ENCODE data around the gene SF3B1. TPM values are rescaled to one million over a fixed set of nuclear protein-coding genes. Genes with fewer than 3 reads are reported as not detected.
"Not testable (repeated sequence)": the region's sequence is repeated elsewhere in the genome, so short reads cannot be mapped to it uniquely, and the experiment has no call there.

Gene SF3B1, protein sequence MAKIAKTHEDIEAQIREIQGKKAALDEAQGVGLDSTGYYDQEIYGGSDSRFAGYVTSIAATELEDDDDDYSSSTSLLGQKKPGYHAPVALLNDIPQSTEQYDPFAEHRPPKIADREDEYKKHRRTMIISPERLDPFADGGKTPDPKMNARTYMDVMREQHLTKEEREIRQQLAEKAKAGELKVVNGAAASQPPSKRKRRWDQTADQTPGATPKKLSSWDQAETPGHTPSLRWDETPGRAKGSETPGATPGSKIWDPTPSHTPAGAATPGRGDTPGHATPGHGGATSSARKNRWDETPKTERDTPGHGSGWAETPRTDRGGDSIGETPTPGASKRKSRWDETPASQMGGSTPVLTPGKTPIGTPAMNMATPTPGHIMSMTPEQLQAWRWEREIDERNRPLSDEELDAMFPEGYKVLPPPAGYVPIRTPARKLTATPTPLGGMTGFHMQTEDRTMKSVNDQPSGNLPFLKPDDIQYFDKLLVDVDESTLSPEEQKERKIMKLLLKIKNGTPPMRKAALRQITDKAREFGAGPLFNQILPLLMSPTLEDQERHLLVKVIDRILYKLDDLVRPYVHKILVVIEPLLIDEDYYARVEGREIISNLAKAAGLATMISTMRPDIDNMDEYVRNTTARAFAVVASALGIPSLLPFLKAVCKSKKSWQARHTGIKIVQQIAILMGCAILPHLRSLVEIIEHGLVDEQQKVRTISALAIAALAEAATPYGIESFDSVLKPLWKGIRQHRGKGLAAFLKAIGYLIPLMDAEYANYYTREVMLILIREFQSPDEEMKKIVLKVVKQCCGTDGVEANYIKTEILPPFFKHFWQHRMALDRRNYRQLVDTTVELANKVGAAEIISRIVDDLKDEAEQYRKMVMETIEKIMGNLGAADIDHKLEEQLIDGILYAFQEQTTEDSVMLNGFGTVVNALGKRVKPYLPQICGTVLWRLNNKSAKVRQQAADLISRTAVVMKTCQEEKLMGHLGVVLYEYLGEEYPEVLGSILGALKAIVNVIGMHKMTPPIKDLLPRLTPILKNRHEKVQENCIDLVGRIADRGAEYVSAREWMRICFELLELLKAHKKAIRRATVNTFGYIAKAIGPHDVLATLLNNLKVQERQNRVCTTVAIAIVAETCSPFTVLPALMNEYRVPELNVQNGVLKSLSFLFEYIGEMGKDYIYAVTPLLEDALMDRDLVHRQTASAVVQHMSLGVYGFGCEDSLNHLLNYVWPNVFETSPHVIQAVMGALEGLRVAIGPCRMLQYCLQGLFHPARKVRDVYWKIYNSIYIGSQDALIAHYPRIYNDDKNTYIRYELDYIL
- 100 to 1,000 TPM; 262 to 277 TPM for total RNA-seq

DNA sequence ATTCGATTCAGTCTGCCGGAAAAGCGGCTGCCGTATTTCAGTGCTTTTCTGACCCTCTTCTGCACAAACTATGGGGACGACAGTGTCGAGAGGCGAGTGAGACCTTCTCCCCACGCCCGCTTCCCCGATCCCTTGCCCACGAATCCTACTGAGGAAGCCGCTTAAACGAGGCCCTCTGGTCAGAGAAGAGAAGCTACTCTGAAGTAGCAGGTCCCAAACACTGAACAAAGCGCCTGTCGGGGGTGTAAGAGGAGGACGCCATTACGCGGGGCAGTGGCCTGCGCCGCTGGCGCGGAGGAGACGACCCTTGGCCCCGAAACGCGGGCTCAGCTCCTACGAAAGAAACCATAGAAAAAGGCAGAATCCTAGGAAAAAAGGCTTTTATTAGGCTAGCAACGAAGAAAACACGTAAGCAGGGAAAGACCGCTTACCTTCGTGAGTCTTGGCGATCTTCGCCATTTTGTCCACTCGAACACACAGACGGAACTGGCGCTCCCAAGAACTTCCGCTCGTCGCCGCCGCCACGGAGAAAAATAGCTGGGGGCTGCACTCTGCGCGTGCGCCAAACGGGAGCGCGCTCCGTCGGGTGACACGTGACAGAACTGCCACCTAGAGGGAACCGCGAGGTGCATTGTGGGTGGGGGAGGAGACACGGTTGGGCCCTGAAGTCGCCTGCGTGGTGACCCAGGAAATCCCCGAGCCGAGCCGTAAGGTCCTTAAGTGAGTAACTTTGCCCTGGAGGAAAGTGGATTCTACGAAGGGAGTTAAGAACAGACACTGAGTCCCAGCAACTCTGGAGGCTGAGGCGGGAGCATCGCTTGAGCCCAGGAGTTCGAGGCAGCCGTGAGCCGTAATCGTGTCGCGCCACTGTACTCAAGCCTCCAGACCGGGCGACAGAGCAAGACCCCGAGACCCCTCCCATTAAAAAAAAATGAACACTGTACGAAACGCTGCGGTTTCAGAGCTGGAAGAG lies at the start of gene SF3B1:
Gene SF3B1, minus strand, starts transcription at position 488 of the 973 bp plus-strand sequence. Its CDS starts 29 bp downstream, at position 459.
- H3K4me1 Mint-ChIP-seq = peaks cover 44% of the 10 kb centered on the region
- intact Hi-C loops (cut with DNase I, micrococcal nuclease) = loop anchor here (1.0 to 10.0 kb wide), 11 partner anchors 18 to 1270 kb away; partner anchors contain the start of genes COQ10B (in 2 of the 2), HSPE1 (in 2 of the 2), MARS2 (in 2 of the 2) and MOB4 (in 2 of the 2)
- H3K36me3 Mint-ChIP-seq (ENCODE audit: low read depth) = peaks cover 25% of the 10 kb centered on the region
- H3K27ac Mint-ChIP-seq = peak within 1 kb of the TSS; percentile 99
- H3K9me3 Mint-ChIP-seq (ENCODE audit: low read depth) = no peaks in the 10 kb centered on the region
- POLR2A ChIA-PET = interaction anchor here (0.7 to 2.2 kb wide), 6 partner anchors 10 to 80 kb away, joined by 3 to 21 read pairs (median 4); partner anchors contain the start of genes COQ10B, HSPD1 and HSPE1
- CTCF ChIA-PET = interaction anchor here (0.6 to 1.4 kb wide), 5 partner anchors 12 to 71 kb away, joined by 3 to 9 read pairs (median 4); partner anchors contain the start of genes COQ10B, HSPD1 and HSPE1
- peak within 1 kb of the TSS; percentile 98 for H3K4me3 Mint-ChIP-seq
- peak; percentile 94 for ATAC-seq
- DNase-seq = peak; percentile 100
- no peaks in the 10 kb centered on the region for H3K27me3 Mint-ChIP-seq

DNA sequence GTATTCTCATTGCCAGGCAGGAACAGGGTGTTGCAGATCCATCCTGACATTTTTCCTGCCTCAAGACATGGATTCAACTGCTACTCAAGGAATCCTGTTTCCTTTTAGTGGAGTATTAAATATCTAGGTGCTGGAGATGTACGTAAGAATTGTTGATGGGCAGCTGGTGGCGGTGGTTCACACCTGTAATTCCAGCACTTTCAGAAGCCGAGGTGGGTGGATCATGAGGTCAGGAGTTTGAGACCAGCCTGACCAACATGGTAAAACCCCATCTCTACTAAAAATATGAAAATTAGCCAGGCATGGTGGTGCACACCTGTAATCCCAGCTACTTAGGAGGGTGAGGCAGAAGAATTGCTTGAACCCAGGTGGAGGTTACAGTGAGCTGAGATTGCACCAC lies 49.4 kb upstream of the SF3B1 start:
- DNase-seq; CTCF ChIA-PET; H3K27ac Mint-ChIP-seq; intact Hi-C loops (cut with DNase I, micrococcal nuclease); H3K9me3 Mint-ChIP-seq (ENCODE audit: low read depth); H3K27me3 Mint-ChIP-seq; H3K4me3 Mint-ChIP-seq: not testable (repeated sequence)
- H3K36me3 Mint-ChIP-seq (ENCODE audit: low read depth) = peaks cover 80% of the 10 kb centered on the region
- POLR2A ChIA-PET = interaction anchor here (0.6 to 1.3 kb wide), 4 partner anchors 13 to 73 kb away, joined by 4 to 11 read pairs (median 4); partner anchors contain the start of genes HSPD1 and HSPE1
- peaks cover 15% of the 10 kb centered on the region for H3K4me1 Mint-ChIP-seq
- peak; percentile 8 for ATAC-seq

DNA sequence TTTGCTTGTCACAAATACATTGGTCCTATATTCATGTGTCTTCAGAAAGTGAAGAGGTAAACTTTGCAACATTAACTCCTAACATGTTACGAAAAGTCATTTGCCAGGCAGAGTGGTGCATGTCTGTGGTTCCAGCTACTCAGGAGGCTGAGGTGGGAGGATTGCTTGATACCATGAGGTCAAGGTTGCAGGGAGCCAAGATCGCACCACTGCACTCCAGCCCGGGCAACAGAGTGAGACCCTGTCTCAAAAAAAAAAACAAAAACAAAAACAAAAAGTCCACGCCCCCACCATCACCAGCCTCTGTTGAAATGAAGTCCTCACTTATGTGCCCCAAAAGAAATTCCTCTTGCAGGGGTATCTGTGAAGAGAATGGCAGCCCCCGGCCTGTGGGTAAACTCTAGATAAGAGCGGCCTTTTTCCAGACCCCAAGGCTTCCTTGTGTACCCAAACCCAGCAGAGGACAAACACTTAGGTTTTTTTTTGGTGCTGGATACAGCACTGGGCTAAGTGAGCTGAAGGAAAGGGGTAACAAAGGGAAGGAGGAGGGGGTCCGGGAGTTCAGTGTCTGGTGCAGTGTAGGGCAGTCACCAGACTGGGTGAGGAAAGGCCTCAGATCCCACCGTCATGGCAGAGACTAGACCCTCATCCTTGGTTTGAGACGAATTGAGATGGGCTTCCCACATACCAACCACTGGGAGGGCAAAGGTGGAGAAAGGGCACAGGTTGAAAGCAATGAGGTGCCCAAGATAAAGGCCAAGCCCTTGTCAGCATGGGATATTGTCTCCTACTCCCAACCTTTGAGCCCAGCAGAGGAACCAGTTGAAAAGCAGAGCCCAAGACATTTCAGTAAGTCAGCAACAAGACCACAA lies 45.6 kb upstream of the SF3B1 start:
- no peak for ATAC-seq
- CTCF ChIA-PET = no interaction called here
- Mint-ChIP-seq H3K27ac (peak overlapping the region; percentile 48), H3K9me3 (ENCODE audit: low read depth) (peaks cover 8% of the 10 kb centered on the region), H3K4me1 (peaks cover under 1% of the 10 kb centered on the region), H3K27me3 (no peaks in the 10 kb centered on the region), H3K4me3 (no peak overlapping the region), H3K36me3 (ENCODE audit: low read depth) (peaks cover 63% of the 10 kb centered on the region)
- intact Hi-C loops (cut with DNase I, micrococcal nuclease) = no loop called here
- no peak for DNase-seq
- POLR2A ChIA-PET = interaction anchor here (0.6 kb wide), 1 partner anchor 365 kb away, joined by 3 read pairs; no protein-coding TSS in a partner anchor

DNA sequence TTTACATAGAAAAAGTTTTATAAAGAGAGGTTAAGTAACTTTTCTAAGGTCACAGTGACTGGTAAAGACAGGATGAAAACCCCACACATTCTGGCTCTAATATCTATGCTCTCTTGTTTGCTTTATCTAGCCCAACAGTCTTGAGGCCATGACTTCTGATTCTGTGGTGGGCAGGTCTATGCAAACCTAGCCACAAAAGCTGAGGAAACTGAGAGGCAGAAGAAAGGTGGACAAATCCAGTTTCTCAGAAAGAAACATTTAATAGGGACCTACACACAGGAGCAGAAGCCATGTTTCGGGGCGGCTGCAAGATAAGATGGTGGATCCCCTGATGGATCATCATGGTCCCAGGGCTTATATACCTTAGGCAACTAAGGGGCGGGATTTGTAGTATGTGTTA lies 43.0 kb upstream of the SF3B1 start:
- ChIA-PET CTCF (no interaction called here), POLR2A (no interaction called here)
- Mint-ChIP-seq H3K9me3 (ENCODE audit: low read depth) (no peaks in the 10 kb centered on the region), H3K4me3 (no peak overlapping the region), H3K27ac (no peak overlapping the region), H3K27me3 (no peaks in the 10 kb centered on the region), H3K36me3 (ENCODE audit: low read depth) (peaks cover 46% of the 10 kb centered on the region), H3K4me1 (no peaks in the 10 kb centered on the region)
- intact Hi-C loops (cut with DNase I, micrococcal nuclease) = no loop called here
- ATAC-seq (no peak), DNase-seq (no peak)

DNA sequence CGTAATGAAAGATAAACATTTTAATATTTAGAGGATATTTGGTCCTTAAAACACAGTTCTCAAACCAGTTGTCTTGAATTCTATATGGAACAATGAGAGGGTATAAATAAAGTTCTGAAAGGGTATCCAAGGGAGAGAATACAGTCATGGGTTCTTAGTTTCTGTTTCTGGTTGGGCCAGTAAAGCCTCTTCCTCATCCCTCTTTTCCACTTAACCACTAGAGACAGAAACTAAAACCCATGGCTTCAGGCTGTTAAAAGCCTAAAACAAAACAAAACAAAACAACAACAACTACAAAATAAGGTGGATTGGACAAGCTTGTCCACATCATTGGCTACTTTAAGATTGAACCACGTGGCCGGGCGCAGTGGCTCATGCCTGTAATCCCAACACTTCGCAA lies 37.3 kb upstream of the SF3B1 start:
- ChIA-PET CTCF (no interaction called here), POLR2A (no interaction called here)
- H3K9me3 Mint-ChIP-seq (ENCODE audit: low read depth) = no peaks in the 10 kb centered on the region
- DNase-seq (no peak), ATAC-seq (no peak)
- H3K27me3 Mint-ChIP-seq = no peaks in the 10 kb centered on the region
- H3K4me1 Mint-ChIP-seq = no peaks in the 10 kb centered on the region
- H3K27ac Mint-ChIP-seq = no peak overlapping the region
- peaks cover 28% of the 10 kb centered on the region for H3K36me3 Mint-ChIP-seq (ENCODE audit: low read depth)
- H3K4me3 Mint-ChIP-seq = no peak overlapping the region
- intact Hi-C loops (cut with DNase I, micrococcal nuclease) = no loop called here

DNA sequence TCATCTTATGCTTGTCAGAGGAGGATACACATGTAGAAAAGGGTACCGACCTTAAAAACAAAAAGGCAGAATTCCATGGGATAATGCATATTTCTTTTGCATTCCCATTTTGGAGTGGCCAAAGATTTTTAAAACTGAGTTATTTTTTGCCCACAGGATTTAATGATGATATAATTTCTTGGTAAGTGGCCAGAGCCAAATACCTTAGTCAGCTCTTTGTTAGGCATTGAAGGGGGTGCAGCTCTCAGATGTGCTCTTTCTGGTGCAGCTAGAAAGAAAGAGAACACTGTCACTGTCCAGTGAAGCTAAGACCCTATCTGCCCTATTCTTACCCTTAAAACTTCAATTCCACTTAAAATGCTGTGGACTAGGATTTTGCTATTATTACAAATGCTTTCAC lies 29.3 kb upstream of the SF3B1 start:
- no peak for ATAC-seq
- H3K27ac Mint-ChIP-seq = no peak overlapping the region
- H3K27me3 Mint-ChIP-seq = no peaks in the 10 kb centered on the region
- intact Hi-C loops (cut with DNase I, micrococcal nuclease) = no loop called here
- DNase-seq = no peak
- H3K4me3 Mint-ChIP-seq = no peak overlapping the region
- peaks cover 7% of the 10 kb centered on the region for H3K4me1 Mint-ChIP-seq
- no peaks in the 10 kb centered on the region for H3K9me3 Mint-ChIP-seq (ENCODE audit: low read depth)
- ChIA-PET CTCF (no interaction called here), POLR2A (no interaction called here)
- H3K36me3 Mint-ChIP-seq (ENCODE audit: low read depth) = peaks cover 31% of the 10 kb centered on the region

DNA sequence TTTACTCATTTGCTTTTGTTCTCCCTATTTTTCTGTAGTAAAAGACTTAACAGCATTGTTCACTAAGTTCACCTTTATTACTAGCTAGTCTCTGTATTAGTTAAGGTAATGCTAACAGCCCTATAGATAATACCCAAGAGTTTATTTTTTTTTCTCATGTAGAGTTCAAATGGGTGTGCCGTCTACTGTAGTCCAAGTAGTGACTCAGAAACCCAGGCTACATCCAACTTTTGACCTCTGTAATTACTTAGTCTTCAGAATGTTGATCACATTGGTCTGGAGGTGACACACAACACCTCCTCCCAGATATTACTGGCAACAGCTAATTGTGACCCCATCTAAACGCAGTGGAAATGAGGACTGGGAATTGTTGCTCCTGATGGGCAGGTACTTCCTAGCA lies 26.2 kb upstream of the SF3B1 start:
- no peaks in the 10 kb centered on the region for H3K27me3 Mint-ChIP-seq
- H3K9me3 Mint-ChIP-seq (ENCODE audit: low read depth) = no peaks in the 10 kb centered on the region
- POLR2A ChIA-PET = no interaction called here
- peaks cover 24% of the 10 kb centered on the region for H3K4me1 Mint-ChIP-seq
- peaks cover 22% of the 10 kb centered on the region for H3K36me3 Mint-ChIP-seq (ENCODE audit: low read depth)
- peak overlapping the region; percentile 14 for H3K27ac Mint-ChIP-seq
- CTCF ChIA-PET = interaction anchor here (0.6 kb wide), 1 partner anchor 591 kb away, joined by 3 read pairs; no protein-coding TSS in a partner anchor
- no peak for DNase-seq
- H3K4me3 Mint-ChIP-seq = no peak overlapping the region
- no peak for ATAC-seq
- intact Hi-C loops (cut with DNase I, micrococcal nuclease) = no loop called here

DNA sequence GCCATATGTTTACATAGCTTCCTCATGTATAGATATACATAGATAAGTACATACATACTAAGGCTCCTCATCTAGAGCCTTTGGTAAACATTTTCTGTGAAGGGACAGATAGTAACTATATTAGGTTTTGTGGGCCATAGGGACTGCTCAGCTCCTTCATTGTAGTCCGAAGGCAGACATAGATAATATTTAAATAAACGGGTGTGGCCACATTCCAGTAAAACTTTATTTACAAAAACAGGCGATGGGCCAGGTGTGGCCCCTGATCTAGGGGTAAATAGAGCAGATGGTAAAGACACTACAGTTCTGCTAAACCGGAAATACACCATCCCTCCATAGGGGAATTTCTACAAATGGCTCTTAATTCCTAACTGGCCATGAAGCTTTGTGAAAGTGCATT lies 25.8 kb upstream of the SF3B1 start:
- POLR2A ChIA-PET = no interaction called here
- CTCF ChIA-PET = interaction anchor here (0.6 kb wide), 1 partner anchor 590 kb away, joined by 3 read pairs; no protein-coding TSS in a partner anchor
- no peak overlapping the region for H3K27ac Mint-ChIP-seq
- H3K36me3 Mint-ChIP-seq (ENCODE audit: low read depth) = peaks cover 21% of the 10 kb centered on the region
- H3K4me3 Mint-ChIP-seq = no peak overlapping the region
- intact Hi-C loops (cut with DNase I, micrococcal nuclease) = no loop called here
- ATAC-seq (no peak), DNase-seq (no peak)
- peaks cover 28% of the 10 kb centered on the region for H3K4me1 Mint-ChIP-seq
- no peaks in the 10 kb centered on the region for H3K27me3 Mint-ChIP-seq
- H3K9me3 Mint-ChIP-seq (ENCODE audit: low read depth) = no peaks in the 10 kb centered on the region

DNA sequence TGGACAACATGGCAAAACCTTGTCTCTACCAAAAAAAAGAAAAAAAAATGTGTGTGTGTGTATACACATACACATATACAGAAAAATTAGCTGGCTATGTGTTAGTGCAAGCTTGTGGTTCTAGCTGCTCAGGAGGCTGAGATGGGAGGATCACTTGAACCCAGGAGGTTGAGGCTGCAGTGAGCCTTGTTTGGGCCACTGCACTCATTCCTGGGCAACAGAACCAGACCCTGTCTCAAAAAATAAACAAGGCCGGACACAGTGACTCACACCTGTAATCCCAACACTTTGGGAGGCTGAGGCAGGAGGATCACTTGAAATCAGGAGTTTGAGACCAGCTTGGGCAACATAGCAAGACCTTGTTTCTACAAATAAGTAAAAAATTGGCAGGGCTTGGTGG lies 20.6 kb upstream of the SF3B1 start:
- Mint-ChIP-seq H3K36me3 (ENCODE audit: low read depth) (peaks cover 7% of the 10 kb centered on the region), H3K27ac (peak overlapping the region; percentile 47), H3K4me3 (peak overlapping the region; percentile 90), H3K9me3 (ENCODE audit: low read depth) (no peaks in the 10 kb centered on the region), H3K4me1 (peaks cover 52% of the 10 kb centered on the region), H3K27me3 (no peaks in the 10 kb centered on the region)
- ATAC-seq = no peak
- CTCF ChIA-PET = interaction anchor here (0.6 to 1.0 kb wide), 3 partner anchors 13 to 41 kb away, joined by 3 read pairs; no protein-coding TSS in a partner anchor
- POLR2A ChIA-PET = interaction anchor here (0.7 to 1.1 kb wide), 2 partner anchors 40 to 656 kb away, joined by 3 read pairs; no protein-coding TSS in a partner anchor
- no peak for DNase-seq
- intact Hi-C loops (cut with DNase I, micrococcal nuclease) = no loop called here

All from activated CD4-positive, alpha-beta T cell treated with anti-CD3 and anti-CD28 coated beads for 36 hours (primary cell).